Muscle of leg (tissue), 16 donors: Measurements from ENCODE around the gene ANTXR1. TPM values are rescaled to one million over a fixed set of nuclear protein-coding genes. Genes with fewer than 3 reads are reported as not detected.

Experiments used
- DNase-seq: peaks from one replicate; pipeline ENCODE4 v3.0.0; 2013
- H3K27ac ChIP-seq: one replicate; pipeline ENCODE4 v1.5.1; 2013; ENCODE audit warnings: mild to moderate bottlenecking, low read length, control low read depth
- H3K27me3 ChIP-seq: one replicate; pipeline ENCODE4 v1.6.1; 2013; ENCODE audit warnings: low read length; ENCODE audit not compliant: control insufficient read depth, insufficient read depth
- H3K36me3 ChIP-seq: one replicate; pipeline ENCODE4 v1.6.1; 2013; ENCODE audit warnings: low read length; ENCODE audit not compliant: control insufficient read depth, insufficient read depth
- H3K4me1 ChIP-seq: one replicate; pipeline ENCODE4 v1.6.1; 2013; ENCODE audit warnings: low read length; ENCODE audit not compliant: control insufficient read depth, insufficient read depth
- H3K4me3 ChIP-seq: one replicate; pipeline ENCODE4 v1.5.1; 2013; ENCODE audit warnings: low read length, control low read depth
- H3K9me3 ChIP-seq: replicated peaks from 2 replicates; pipeline ENCODE4 v1.6.1; 2013; ENCODE audit warnings: low read depth, low read length; ENCODE audit not compliant: control insufficient read depth
- WGBS: methylation state at CpG from one replicate; pipeline ENCODE4 v1.1.5; 2013; ENCODE audit warnings: missing lambda C conversion rate; ENCODE audit not compliant: insufficient coverage; 5-methylcytosine and 5-hydroxymethylcytosine counted together
- long read RNA-seq, 11 donors: transcript quantifications; one replicate each; lab custom pipeline, GENCODE V29; 2026
- polyA plus RNA-seq, 8 donors: library from polyadenylated mRNA; unstranded; fragments of 120-200 nt; gene quantifications; one replicate each; pipeline versions ENCODE4 v1.2.1 to v1.2.3, GENCODE V29; 2013; ENCODE audit warnings: inconsistent platforms in 1 of 8, low replicate concordance in 1 of 8; ENCODE audit not compliant: insufficient read length in 8 of 8, insufficient read depth in 1 of 8
- total RNA-seq: library from RNA; stranded (reverse); fragments of 120-200 nt; gene quantifications from one replicate; pipeline ENCODE4 v1.2.4, GENCODE V29; 2013

Gene ANTXR1
- total RNA-seq: 86.0 TPM
- 100 to 1,000 TPM in 6 of 8 donors, 10 to 100 TPM in 2; 84.4 to 187 (median 138) TPM for polyA plus RNA-seq
- long read RNA-seq, donor 1, full-length matches to known transcripts: 8 of 8 reads
- long read RNA-seq, donor 1, partial matches to known transcripts: 0 of 8 reads
- long read RNA-seq, donor 1, other reads (novel, unspliced or antisense): 0 of 8 reads
- long read RNA-seq, donor 2, full-length matches to known transcripts: 1 of 18 reads
- long read RNA-seq, donor 2, partial matches to known transcripts: 17 of 18 reads
- long read RNA-seq, donor 2, other reads (novel, unspliced or antisense): 0 of 18 reads
- long read RNA-seq, donor 3, full-length matches to known transcripts: 20 of 20 reads
- long read RNA-seq, donor 3, partial matches to known transcripts: 0 of 20 reads
- long read RNA-seq, donor 3, other reads (novel, unspliced or antisense): 0 of 20 reads
- long read RNA-seq, donor 4, full-length matches to known transcripts: 13 of 13 reads
- long read RNA-seq, donor 4, partial matches to known transcripts: 0 of 13 reads
- long read RNA-seq, donor 4, other reads (novel, unspliced or antisense): 0 of 13 reads
- long read RNA-seq, donor 5, full-length matches to known transcripts: 40 of 55 reads
- long read RNA-seq, donor 5, partial matches to known transcripts: 15 of 55 reads
- long read RNA-seq, donor 5, other reads (novel, unspliced or antisense): 0 of 55 reads
- long read RNA-seq, donor 6, full-length matches to known transcripts: 8 of 102 reads
- long read RNA-seq, donor 6, partial matches to known transcripts: 94 of 102 reads
- long read RNA-seq, donor 6, other reads (novel, unspliced or antisense): 0 of 102 reads
- long read RNA-seq, donor 7, full-length matches to known transcripts: 15 of 246 reads
- long read RNA-seq, donor 7, partial matches to known transcripts: 231 of 246 reads
- long read RNA-seq, donor 7, other reads (novel, unspliced or antisense): 0 of 246 reads
- long read RNA-seq, donor 8, full-length matches to known transcripts: 24 of 24 reads
- long read RNA-seq, donor 8, partial matches to known transcripts: 0 of 24 reads
- long read RNA-seq, donor 8, other reads (novel, unspliced or antisense): 0 of 24 reads
- long read RNA-seq, donor 9, full-length matches to known transcripts: 10 of 15 reads
- long read RNA-seq, donor 9, partial matches to known transcripts: 5 of 15 reads
- long read RNA-seq, donor 9, other reads (novel, unspliced or antisense): 0 of 15 reads
- long read RNA-seq, donor 10, full-length matches to known transcripts: 18 of 18 reads
- long read RNA-seq, donor 10, partial matches to known transcripts: 0 of 18 reads
- long read RNA-seq, donor 10, other reads (novel, unspliced or antisense): 0 of 18 reads
- long read RNA-seq, donor 11, full-length matches to known transcripts: 18 of 25 reads
- long read RNA-seq, donor 11, partial matches to known transcripts: 7 of 25 reads
- long read RNA-seq, donor 11, other reads (novel, unspliced or antisense): 0 of 25 reads

GRCh38 chr2:69013142-69013839 is at the start of gene ANTXR1:
TSS of gene ANTXR1 (plus strand) at chr2:69013179. CDS start at chr2:69013500, 321 bp downstream.
- peaks cover 4% of the 10 kb centered on the region for H3K36me3 ChIP-seq
- H3K4me3 ChIP-seq: peak within 1 kb of the TSS; percentile 95
- peaks cover 20% of the 10 kb centered on the region for H3K27me3 ChIP-seq
- WGBS: under 1% methylated on average over 55 of the region's 63 CpGs
- no peaks in the 10 kb centered on the region for H3K9me3 ChIP-seq
- peaks cover 17% of the 10 kb centered on the region for H3K4me1 ChIP-seq
- H3K27ac ChIP-seq: peak within 1 kb of the TSS; percentile 90
- peak; percentile 96 for DNase-seq

- no peak overlapping the region for H3K4me3 ChIP-seq
- no peak for DNase-seq
- no peaks in the 10 kb centered on the region for H3K27me3 ChIP-seq
- H3K4me1 ChIP-seq: peaks cover 8% of the 10 kb centered on the region
- no peaks in the 10 kb centered on the region for H3K36me3 ChIP-seq
- no peak overlapping the region for H3K27ac ChIP-seq
- H3K9me3 ChIP-seq: no peaks in the 10 kb centered on the region
Observed at GRCh38 chr2:68964282-68964681, 48.7 kb upstream of the ANTXR1 start.

- Histone ChIP-seq H3K9me3 (no peaks in the 10 kb centered on the region), H3K4me1 (peaks cover 9% of the 10 kb centered on the region), H3K27ac (no peak overlapping the region), H3K27me3 (no peaks in the 10 kb centered on the region), H3K36me3 (no peaks in the 10 kb centered on the region), H3K4me3 (no peak overlapping the region)
- WGBS: no CpG with 5 or more reads among the region's 1 CpG
- DNase-seq: no peak
Observed at GRCh38 chr2:68968221-68968620, 44.8 kb upstream of the ANTXR1 start.

- peaks cover 9% of the 10 kb centered on the region for H3K4me1 ChIP-seq
- H3K27me3 ChIP-seq: no peaks in the 10 kb centered on the region
- no peak overlapping the region for H3K4me3 ChIP-seq
- DNase-seq: peak; percentile 73
- H3K36me3 ChIP-seq: no peaks in the 10 kb centered on the region
- H3K9me3 ChIP-seq: no peaks in the 10 kb centered on the region
- H3K27ac ChIP-seq: peak overlapping the region; percentile 88
- WGBS: 58% methylated on average over 5 of the region's 8 CpGs
Observed at GRCh38 chr2:68969736-68970490, 43.1 kb upstream of the ANTXR1 start.

GRCh38 chr2:68970566-68971265 is 42.3 kb upstream of the ANTXR1 start:
- peaks cover 9% of the 10 kb centered on the region for H3K4me1 ChIP-seq
- H3K36me3 ChIP-seq: no peaks in the 10 kb centered on the region
- peak; percentile 94 for DNase-seq
- no peaks in the 10 kb centered on the region for H3K9me3 ChIP-seq
- no peaks in the 10 kb centered on the region for H3K27me3 ChIP-seq
- H3K27ac ChIP-seq: peak overlapping the region; percentile 88
- WGBS: 0% methylated on average over 1 of the region's 8 CpGs
- no peak overlapping the region for H3K4me3 ChIP-seq

GRCh38 chr2:68971591-68972231 is 41.3 kb upstream of the ANTXR1 start:
- Histone ChIP-seq H3K27me3 (no peaks in the 10 kb centered on the region), H3K4me3 (no peak overlapping the region), H3K9me3 (no peaks in the 10 kb centered on the region), H3K4me1 (peaks cover 9% of the 10 kb centered on the region), H3K27ac (no peak overlapping the region), H3K36me3 (no peaks in the 10 kb centered on the region)
- DNase-seq: peak; percentile 52
- WGBS: 57% methylated on average over 1 of the region's 5 CpGs

- no peak for DNase-seq
- WGBS: no CpG with 5 or more reads among the region's 3 CpGs
- H3K27me3 ChIP-seq: no peaks in the 10 kb centered on the region
- no peak within 1 kb of the TSS for H3K4me3 ChIP-seq
- peaks cover 1% of the 10 kb centered on the region for H3K4me1 ChIP-seq
- H3K27ac ChIP-seq: no peak within 1 kb of the TSS
- no peaks in the 10 kb centered on the region for H3K36me3 ChIP-seq
- no peaks in the 10 kb centered on the region for H3K9me3 ChIP-seq
Observed at GRCh38 chr2:68974251-68974650, 38.7 kb upstream of the ANTXR1 start, which contains the start of gene GKN1. TSS of gene GKN1 (plus strand) at chr2:68974636. CDS start at chr2:68974678, 42 bp downstream.
